K562 (cell line): ENCODE data around the gene ALDH3B2. TPM values are rescaled to one million over a fixed set of nuclear protein-coding genes. Genes with fewer than 3 reads are reported as not detected.

ENCODE experiments used
- ELK3 ChIP-seq: fragments of 450-650 bp; formaldehyde crosslinking; IDR thresholded peaks from 2 replicates; pipeline ENCODE4 v1.4.0; 2020; ENCODE audit warnings: mild to moderate bottlenecking
- GABPA ChIP-seq: fragments of 200-800 bp; sonication (Bioruptor generic); conservative IDR thresholded peaks from 2 replicates; pipeline ENCODE4 v1.6.1; 2016; ENCODE audit warnings: low read depth, missing genetic modification characterization, missing compliant biosample characterization
- GTF2F1 ChIP-seq: IDR thresholded peaks from 2 replicates; pipeline ENCODE4 v1.6.1; 2011; ENCODE audit warnings: low read depth, low read length, improper control_type of control experiment
- KLF16 ChIP-seq: IDR thresholded peaks from 2 replicates; pipeline ENCODE4 v1.6.1; 2016; ENCODE audit warnings: antibody characterized with exemption
- MEF2D ChIP-seq: conservative IDR thresholded peaks from 2 replicates; pipeline ENCODE4 v1.6.1; 2016; ENCODE audit warnings: low read depth, missing genetic modification characterization, missing compliant biosample characterization
- RB1 ChIP-seq: fragments of 450-650 bp; IDR thresholded peaks from 2 replicates; pipeline ENCODE4 v1.6.1; 2017; ENCODE audit warnings: low read depth, mild to moderate bottlenecking
- RFX5 ChIP-seq: IDR thresholded peaks from 2 replicates; pipeline ENCODE4 v1.6.1; 2011; ENCODE audit warnings: low read depth, mild to moderate bottlenecking, improper control_type of control experiment, low read length
- ZNF280A ChIP-seq: fragments of 450-650 bp; IDR thresholded peaks from 2 replicates; pipeline ENCODE4 v1.6.1; 2018; ENCODE audit warnings: mild to moderate bottlenecking, low read depth; ENCODE audit not compliant: partially characterized antibody
- polyA plus RNA-seq, 8 experiments: library from polyadenylated mRNA; depleted of rRNA in 4 of 8; stranded (reverse) in 5 of 8; unstranded in 3 of 8; fragments of >200 nt; fragmentation: Nextera tagmentation in 2 of 8; fragmentation: Illumina TruSeq in 1 of 8; extraction: Ambion mirVana in 2 of 8; extraction: Trizol in 1 of 8; gene quantifications; 2 replicates each; pipeline versions ENCODE4 v1.2.1 to v1.2.3, GENCODE V29; 2011 to 2014; ENCODE audit warnings: inconsistent platforms in 1 of 8, missing spikeins in 1 of 8
- total RNA-seq, 7 experiments: library from RNA; depleted of rRNA in 6 of 7; stranded (reverse); fragments of >200 nt in 6 of 7; fragmentation: Illumina TruSeq in 2 of 7; extraction: Trizol in 2 of 7; gene quantifications; 2 replicates each; pipeline versions ENCODE4 v1.2.1 to v1.2.3, GENCODE V29; 2011 to 2021; ENCODE audit warnings: low replicate concordance in 1 of 7
- TF ChIP-seq, protein P1 (sequence below), 2 experiments: fragments of 450-650 bp in 1 of 2; sonication (generic) in 1 of 2; formaldehyde crosslinking; conservative IDR thresholded peaks; 2 replicates each; pipeline versions ENCODE4 v1.4.0 to v1.8.1; 2020 to 2022; ENCODE audit warnings: mild to moderate bottlenecking in 1 of 2, missing genetic modification reagents in 1 of 2
- TF ChIP-seq, protein P2 (sequence below), 2 experiments: IDR thresholded peaks; 2 replicates each; pipeline ENCODE4 v1.6.1; 2012; ENCODE audit warnings: improper control_type of control experiment in 2 of 2, low read depth in 2 of 2, low read length in 2 of 2, borderline replicate concordance in 1 of 2
- TF ChIP-seq, protein P3 (sequence below), 2 experiments: IDR thresholded peaks; 2 replicates each; pipeline ENCODE4 v1.6.1; 2011; ENCODE audit warnings: borderline replicate concordance in 1 of 2, control low read depth in 1 of 2, low read depth in 1 of 2, low read length in 1 of 2, mild to moderate bottlenecking in 1 of 2, mixed read lengths in 1 of 2, moderate library complexity in 1 of 2; ENCODE audit not compliant: insufficient read depth in 1 of 2, insufficient read length in 1 of 2, poor library complexity in 1 of 2, severe bottlenecking in 1 of 2; ENCODE audit errors: extremely low read depth in 1 of 2
- TF ChIP-seq, protein P4 (sequence below): fragments of 150-350 bp; IDR thresholded peaks from 2 replicates; pipeline ENCODE4 v1.6.1; 2014; ENCODE audit warnings: low read depth, mild to moderate bottlenecking, low read length, borderline replicate concordance

Gene ALDH3B2
- total and polyA plus RNA-seq, 9 of the 15 experiments (the other 6 are each of a cell fraction or from before 2014, with no cell fraction given), result not detected

DNA sequence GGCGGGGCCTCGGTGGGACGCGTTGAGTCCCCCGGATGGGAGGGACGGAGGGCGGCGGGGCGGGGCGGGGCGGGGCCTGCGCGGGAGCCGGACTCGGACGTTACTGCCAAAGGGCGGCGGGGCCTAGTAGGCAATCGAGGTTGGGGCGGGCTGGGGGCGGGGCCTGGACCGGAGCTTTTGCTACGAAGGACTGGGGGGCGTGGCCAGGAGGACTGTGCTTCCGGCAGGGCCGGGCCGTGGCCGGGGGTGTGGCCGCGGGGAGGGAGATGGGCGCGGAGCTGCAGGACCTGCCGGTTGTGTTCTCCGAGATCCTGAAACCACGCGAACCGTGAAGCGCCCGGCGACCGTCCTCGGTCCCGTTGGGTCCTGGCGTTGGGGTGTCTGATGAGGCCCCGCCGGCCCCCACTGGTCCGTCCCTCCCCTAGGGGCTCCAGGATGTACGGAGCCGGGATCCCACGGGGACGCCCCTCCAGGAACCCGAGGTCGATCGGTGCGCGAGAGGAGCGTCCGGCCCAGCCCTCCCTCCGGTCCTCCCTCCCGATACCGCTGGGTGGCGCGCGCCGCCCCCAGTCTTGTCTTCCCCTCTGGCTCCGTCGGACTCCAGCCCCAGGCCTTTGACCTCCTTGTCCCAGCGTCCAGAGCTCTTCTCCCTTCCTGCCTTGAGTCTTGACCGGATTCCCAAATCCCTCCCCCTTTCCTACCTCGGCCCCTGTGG lies 44.0 kb downstream of the ALDH3B2 start (continued):
- TF ChIP-seq, protein P1, sequence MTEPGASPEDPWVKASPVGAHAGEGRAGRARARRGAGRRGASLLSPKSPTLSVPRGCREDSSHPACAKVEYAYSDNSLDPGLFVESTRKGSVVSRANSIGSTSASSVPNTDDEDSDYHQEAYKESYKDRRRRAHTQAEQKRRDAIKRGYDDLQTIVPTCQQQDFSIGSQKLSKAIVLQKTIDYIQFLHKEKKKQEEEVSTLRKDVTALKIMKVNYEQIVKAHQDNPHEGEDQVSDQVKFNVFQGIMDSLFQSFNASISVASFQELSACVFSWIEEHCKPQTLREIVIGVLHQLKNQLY (CRISPR knock-in tag; conservative IDR thresholded peaks at IDR 0.05), result no peak
- TF ChIP-seq ZNF280A (no peak), GABPA (tag) (peak; percentile 83), RFX5 (no peak), RB1 (peak; percentile 76), KLF16 (peak; percentile 42; the same call in 1 of the 2 replicates), MEF2D (tag) (no peak), ELK3 (CRISPR knock-in tag) (no peak), GTF2F1 (no peak)
- TF ChIP-seq, protein P2, sequence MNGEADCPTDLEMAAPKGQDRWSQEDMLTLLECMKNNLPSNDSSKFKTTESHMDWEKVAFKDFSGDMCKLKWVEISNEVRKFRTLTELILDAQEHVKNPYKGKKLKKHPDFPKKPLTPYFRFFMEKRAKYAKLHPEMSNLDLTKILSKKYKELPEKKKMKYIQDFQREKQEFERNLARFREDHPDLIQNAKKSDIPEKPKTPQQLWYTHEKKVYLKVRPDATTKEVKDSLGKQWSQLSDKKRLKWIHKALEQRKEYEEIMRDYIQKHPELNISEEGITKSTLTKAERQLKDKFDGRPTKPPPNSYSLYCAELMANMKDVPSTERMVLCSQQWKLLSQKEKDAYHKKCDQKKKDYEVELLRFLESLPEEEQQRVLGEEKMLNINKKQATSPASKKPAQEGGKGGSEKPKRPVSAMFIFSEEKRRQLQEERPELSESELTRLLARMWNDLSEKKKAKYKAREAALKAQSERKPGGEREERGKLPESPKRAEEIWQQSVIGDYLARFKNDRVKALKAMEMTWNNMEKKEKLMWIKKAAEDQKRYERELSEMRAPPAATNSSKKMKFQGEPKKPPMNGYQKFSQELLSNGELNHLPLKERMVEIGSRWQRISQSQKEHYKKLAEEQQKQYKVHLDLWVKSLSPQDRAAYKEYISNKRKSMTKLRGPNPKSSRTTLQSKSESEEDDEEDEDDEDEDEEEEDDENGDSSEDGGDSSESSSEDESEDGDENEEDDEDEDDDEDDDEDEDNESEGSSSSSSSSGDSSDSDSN (IDR thresholded peaks at IDR 0.05; ENCODE audit: borderline replicate concordance in 1 of 2, low read depth in 2 of 2, low read length in 2 of 2), result no peak
- TF ChIP-seq, protein P3, sequence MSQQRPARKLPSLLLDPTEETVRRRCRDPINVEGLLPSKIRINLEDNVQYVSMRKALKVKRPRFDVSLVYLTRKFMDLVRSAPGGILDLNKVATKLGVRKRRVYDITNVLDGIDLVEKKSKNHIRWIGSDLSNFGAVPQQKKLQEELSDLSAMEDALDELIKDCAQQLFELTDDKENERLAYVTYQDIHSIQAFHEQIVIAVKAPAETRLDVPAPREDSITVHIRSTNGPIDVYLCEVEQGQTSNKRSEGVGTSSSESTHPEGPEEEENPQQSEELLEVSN (IDR thresholded peaks at IDR 0.05; ENCODE audit: borderline replicate concordance in 1 of 2, extremely low read depth in 1 of 2, insufficient read depth in 1 of 2, insufficient read length in 1 of 2, low read depth in 1 of 2, low read length in 1 of 2, poor library complexity in 1 of 2, severe bottlenecking in 1 of 2), result peak; percentile 30 to 33
- TF ChIP-seq, protein P4, sequence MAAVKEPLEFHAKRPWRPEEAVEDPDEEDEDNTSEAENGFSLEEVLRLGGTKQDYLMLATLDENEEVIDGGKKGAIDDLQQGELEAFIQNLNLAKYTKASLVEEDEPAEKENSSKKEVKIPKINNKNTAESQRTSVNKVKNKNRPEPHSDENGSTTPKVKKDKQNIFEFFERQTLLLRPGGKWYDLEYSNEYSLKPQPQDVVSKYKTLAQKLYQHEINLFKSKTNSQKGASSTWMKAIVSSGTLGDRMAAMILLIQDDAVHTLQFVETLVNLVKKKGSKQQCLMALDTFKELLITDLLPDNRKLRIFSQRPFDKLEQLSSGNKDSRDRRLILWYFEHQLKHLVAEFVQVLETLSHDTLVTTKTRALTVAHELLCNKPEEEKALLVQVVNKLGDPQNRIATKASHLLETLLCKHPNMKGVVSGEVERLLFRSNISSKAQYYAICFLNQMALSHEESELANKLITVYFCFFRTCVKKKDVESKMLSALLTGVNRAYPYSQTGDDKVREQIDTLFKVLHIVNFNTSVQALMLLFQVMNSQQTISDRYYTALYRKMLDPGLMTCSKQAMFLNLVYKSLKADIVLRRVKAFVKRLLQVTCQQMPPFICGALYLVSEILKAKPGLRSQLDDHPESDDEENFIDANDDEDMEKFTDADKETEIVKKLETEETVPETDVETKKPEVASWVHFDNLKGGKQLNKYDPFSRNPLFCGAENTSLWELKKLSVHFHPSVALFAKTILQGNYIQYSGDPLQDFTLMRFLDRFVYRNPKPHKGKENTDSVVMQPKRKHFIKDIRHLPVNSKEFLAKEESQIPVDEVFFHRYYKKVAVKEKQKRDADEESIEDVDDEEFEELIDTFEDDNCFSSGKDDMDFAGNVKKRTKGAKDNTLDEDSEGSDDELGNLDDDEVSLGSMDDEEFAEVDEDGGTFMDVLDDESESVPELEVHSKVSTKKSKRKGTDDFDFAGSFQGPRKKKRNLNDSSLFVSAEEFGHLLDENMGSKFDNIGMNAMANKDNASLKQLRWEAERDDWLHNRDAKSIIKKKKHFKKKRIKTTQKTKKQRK, result no peak
